ENCODE results near the gene C20orf144.

- TF ChIP-seq CTCF (IDR thresholded peaks at IDR 0.05) = no peak
- TF ChIP-seq POLR2A (IDR thresholded peaks at IDR 0.05) = no peak
Observed at GRCh38 chr20:33677991-33678702, 16.0 kb downstream of the C20orf144 start.

Data from uterus (tissue), 2 donors.